Activated naive CD8-positive, alpha-beta T cell treated with anti-CD3 and anti-CD28 coated beads, Interleukin-2, amount 50 U/mL, for 16 hours (primary cell): ENCODE results near the gene SH3PXD2A.

Experiments used
- DNase-seq: peaks from one replicate; pipeline ENCODE4 v3.0.0-alpha.2; 2020; ENCODE audit warnings: low read depth, low spot score

SH3PXD2A gene

DNA sequence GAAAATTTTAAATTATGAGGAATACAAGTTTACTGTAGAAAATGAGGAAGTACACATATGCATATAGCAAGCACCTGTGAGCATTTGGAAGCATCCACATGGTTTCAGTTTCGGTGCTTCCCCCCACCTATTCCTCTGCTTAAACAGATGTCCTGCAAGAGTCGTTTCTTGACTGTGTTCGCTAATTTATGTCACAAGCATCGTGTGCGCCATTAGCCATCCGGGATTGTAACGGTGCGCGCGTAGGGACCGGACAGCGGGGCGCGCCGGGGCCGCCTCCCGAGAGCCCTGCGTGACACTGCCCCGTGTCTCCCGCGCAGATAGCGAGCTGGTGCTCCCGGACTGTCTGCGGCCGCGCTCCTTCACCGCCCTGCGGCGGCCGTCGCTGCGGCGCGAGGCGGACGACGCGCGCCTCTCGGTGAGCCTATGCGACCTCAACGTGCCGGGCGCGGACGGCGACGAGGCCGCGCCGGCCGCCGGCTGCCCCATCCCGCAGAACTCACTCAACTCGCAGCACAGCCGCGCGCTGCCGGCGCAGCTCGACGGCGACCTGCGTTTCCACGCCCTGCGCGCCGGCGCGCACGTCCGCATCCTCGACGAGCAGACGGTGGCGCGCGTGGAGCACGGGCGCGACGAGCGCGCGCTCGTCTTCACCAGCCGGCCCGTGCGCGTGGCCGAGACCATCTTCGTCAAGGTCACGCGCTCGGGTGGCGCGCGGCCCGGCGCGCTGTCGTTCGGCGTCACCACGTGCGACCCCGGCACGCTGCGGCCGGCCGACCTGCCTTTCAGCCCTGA, 271.0 kb downstream of the SH3PXD2A start:
- DNase-seq, result no peak

DNA sequence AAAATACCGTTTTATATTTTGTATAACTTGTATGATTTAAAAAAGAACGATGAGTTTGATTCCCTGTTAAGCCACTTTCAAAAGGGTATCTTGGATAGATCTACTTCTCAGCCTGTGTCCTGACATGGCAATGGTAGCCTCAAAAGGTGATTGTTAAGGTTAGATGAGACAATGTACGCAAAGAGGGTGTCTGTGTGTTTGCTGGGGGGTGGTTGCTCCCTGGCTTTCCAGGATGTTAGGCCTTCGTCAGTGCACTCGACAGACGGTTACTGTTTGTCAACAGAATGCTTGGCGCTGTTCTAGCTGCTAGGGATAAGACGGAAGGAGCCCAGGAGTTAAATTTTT, 271.5 kb downstream of the SH3PXD2A start:
- DNase-seq, result no peak

DNA sequence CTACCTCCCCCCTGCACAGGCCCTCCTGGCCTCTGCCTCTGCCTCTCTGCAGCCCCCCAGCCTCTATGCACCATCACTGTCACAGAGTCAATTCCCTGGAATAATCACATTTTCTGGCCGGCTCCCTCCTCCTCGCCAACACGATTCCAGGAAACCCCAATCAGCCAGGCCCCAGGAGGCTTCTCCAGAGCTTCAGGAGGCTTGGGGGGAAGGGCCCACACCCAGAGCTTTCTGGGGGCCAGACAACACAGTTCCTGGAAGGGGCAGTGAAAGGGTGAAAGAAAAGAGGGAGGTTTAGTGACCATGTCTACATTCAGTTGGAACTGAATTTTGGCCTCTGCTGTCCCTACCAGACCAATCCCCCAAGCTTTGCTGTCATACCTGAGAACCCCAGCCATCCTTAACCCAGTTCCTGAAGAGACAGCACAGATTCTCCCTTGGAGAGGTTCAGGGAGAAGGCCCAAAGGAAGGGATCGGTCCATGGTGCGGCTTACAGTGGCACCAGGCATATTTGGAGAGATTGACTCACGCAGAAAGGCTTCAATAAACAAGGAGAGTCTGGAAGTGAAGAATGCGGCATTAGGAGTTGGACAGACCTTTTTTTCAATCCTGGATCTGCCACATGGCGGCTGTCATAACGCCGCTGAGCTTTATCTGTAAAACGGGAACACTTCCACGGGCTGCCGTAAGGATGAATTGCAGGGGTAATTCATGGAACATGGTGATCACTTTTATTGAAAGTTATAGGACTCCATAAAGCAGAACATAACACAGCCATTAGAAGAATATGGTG, 272.8 kb downstream of the SH3PXD2A start:
- DNase-seq, result no peak

DNA sequence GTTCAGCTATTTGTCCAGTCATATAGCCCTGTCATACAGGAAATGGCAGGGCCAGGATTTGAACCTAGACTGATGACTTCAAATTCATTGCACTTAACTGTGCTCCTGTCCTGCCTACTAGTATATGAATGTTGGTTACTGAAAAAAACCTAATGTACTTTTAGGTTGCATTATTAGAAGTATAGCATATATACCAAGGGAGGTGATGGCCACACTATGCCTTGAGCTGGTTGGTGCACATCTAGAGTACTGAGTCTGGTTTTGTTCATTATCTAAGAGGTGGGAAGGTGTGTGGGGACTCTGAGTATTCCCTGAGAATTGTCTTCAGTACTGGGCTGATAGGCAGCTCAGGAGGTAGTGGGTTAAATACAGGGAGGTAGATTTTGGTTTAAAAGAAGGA, 273.9 kb downstream of the SH3PXD2A start:
- DNase-seq, result no peak

DNA sequence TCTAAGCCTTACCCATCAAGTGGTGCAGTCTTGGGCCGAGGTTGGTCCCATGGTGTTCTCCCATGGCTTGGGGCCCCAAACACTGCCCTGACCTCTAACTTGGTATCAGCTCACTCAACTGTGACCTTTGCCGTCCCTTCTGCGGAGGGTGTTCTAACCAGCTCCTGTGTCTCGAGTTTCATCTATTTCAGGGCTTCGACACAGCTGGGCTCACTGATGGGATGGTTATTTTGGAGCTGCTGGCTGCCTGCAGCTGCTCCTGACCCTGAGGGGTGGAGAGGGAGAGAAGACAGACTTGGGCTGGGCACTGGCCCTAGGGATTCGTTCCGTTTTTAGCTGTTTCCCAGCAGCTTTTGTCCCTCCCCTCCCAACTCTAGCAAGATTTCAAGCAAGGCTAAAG, 274.9 kb downstream of the SH3PXD2A start:
- no peak for DNase-seq

DNA sequence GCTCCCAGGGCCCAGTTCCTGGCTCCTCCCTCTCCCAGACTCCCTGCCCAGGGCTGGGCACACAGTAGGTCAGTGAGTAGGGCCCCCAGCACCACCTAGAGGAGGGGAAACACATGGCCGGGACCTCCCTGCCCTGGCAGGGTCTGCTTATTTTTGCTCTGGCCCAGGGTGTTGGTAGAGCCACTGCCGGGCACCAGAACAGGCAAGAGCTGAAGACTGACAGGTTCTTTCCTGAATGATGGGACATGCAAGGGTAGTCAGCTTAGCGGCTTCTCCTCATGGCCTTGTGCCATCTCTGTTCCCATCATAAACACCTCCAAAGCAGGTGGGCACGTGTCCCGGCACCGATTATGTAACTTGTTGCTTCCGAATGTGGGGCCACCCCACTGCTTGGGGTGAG, 275.4 kb downstream of the SH3PXD2A start:
- DNase-seq, result no peak

DNA sequence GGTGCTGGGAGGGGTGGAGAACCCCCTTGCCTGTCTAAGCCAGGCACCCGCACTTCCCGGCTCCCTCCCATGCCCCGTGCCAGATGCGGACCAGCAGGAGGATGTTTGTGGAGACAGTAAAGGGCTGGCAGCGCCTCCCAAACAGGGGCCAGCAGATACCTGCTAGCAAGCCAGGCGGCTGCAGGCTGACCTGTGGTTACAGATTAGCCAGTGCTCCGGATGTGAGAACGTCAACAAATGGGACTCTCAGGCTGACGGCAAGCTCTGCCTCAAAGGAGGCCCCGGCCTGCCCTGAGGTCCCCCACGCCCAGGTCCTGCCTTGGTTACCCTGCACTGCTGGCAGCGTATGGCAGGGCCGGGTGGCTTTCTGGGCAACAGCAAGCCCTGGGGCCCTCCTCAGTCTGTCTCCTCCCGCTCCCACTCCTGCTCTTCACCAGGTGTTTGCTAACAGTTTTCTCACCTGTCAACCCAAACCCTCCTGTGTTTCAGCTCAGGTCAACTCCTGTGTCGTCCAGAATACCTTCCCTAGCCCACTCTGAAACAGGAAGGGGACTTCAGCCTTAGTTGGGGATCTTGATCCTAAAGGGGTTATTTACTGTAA, 276.5 kb downstream of the SH3PXD2A start:
- DNase-seq, result no peak

DNA sequence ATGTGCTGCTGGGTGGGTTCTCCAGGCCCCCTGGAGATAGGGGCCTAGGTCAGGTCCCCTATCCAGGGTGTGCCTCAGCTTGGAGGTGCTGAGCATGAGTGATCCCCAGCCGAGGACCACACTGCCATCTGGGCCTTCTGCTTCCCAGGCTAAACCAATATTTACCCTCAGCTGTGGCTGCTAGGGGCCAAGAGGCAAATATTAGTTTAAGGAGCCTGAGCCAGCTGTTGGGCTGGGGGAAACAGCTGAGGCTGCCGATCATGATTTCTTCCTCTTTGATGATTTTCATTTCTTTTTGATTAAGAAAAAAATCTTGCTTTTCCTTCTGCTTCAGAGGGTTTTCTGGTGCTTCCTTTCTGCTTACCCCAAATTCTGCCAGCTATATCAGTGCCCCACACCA, 278.5 kb downstream of the SH3PXD2A start:
- DNase-seq, result no peak

DNA sequence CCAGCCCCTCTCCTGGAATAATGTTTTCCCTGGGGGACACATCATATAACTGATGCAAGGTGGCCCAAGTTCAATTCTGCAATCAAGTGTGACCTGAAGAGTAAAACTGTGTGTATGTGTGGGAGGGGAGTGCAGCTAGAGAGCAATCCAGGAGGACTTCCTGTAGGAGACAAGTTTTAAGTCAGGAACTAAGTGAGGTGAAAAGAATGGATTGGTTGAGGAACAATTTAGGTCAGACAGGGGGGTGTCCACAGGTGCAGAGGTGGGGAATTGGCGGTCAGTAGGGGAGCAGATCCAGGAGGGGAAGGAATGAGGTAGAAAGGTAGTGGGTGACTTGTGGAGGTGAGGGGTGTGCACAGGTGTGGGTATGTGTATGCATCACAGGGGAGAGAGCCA, 279.3 kb downstream of the SH3PXD2A start:
- no peak for DNase-seq

DNA sequence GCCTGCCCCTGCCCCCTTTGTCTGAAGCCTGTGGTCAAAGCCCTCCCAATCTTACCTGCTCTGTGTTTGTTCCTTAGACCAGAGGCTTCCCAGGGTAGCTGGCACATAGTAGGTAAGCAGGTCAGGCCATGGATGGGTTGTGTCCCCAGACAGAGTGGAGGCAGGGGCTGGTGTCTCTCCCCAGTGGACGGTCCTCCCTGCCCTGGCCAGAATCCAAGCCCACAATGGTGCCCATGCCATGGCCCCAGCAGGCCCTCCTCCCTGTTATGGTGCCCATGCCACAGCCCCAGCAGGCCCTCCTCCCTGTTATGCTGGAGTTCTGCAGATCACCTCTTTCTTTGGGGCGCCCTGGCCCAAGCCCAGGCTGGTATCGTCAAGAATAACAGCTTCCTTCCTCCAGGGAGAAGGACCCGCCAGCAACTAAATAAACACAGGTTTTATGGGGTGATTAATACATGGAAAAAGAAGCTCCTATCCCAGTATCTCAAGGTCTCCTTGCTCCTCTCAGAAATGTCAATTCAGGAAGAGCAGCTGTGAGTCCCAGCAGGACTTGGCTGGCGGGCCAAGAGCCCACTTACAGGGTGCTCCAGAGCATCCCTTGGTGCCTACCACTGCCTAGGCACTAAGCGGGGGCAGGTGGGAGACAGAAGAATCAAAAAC, 279.8 kb downstream of the SH3PXD2A start:
- DNase-seq, result no peak

DNA sequence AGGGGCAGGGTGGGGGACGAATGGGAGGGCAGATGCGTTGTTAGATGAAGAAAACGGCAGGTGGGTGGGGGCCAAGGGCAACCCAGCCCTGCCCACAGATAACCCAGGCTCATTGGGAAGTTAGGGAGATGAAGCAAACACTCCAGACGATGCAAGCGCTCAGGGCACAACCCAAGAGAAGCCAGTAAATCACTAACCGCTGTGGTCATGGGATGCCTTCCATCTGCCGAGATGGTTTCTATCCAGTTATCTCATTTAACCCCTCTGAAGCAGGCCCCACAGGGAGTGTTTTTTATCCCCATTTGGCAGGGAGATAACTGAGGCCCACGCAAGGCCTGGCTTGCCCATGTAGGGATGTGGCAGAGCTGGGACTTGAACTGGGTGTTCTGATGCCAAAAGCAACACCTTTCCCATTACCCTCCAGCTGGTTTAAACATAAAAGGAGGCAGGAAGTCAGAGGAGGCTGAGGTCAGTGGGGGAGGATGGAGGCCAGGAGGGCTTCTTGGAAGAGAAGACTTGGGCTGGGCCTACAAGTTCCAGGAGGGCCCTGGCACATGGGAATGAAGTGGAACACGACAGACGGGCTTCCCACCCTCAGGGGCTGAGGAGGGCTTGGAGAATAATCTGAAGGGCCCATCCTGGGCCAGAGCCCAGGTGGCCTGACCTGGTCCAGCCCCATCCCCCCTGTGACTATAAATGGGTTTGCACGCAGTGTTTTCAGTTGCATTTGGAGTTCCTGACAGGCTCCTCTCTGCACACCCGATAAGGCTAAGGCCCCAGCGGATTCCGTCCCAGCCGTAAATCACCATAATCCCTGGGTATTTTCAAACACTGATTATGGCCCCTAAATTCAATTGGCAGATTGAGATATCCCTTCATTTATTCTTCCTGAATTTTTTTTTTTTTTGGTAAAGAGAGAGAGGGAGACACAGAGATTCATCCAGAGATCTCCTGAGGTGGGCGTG, 281.0 kb downstream of the SH3PXD2A start:
- DNase-seq, result no peak

DNA sequence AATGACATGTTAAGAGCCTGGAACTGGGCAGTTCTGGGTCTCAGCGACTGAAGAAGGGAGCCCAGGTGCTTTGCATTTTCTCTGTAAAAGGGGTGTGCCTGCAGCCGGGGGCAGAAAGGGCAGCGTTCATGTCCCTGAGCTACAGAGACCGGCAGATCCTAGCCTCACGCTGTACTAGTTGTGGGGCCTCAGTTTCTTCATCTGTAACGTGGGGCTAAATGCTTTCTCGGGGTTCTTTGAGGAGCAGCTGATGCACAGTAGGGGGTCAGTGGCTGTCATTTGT, 282.2 kb downstream of the SH3PXD2A start:
- no peak for DNase-seq

DNA sequence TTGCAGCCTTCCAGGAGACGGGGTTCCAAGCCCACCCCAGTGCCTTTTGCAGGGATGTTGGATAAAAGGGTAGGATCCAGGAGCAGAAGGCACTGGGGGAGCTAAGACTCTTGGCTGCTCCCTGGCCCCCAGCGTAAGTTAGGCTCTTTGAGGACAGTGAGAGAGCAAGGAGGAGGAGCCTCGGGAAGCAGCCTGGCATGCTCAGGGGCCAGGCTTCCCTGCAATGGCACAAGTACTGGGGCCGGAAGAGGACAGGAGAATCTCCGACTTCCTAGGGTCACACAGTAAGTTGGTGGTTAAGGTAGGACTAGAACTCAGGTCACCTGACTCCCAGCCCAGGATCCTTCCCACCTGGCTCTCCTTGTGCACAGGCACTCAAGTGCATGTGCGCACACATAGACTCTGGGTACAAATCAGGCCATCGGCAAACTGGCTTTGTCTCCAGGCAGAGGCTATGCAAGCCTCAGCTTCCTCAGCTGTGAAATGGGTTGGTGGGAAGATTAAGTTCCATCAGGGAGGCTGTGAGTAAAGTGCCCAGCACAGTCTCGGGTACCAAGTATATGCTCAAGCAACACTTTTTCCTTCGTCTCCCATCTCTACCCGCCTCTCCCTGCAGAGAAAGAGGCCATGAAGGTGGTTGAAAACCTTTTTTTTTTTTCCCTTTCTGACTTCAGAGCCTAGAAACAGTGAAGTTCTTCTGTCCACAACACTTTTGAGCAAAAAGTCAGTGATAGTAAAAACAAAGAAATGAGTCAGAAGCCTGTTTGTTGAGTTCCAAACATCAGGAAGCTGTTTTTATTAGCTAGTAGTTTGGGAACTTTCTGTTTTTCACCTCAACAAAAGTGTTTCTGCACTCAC, 282.8 kb downstream of the SH3PXD2A start:
- DNase-seq, result no peak

DNA sequence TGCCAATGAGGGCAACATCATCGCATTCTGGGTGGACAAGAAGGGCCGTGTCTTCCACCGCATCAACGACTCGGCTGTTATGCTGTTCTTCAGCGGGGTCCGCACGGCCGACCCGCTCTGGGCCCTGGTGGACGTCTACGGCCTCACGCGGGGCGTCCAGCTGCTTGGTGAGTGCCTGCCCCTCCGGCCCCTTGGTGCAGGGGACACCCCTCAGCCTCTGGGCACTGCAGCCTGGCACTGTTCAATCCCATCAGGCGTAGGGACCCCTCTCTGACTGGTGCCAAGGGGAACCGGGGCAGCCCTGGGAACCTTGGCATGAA, 283.8 kb downstream of the SH3PXD2A start:
- no peak for DNase-seq

DNA sequence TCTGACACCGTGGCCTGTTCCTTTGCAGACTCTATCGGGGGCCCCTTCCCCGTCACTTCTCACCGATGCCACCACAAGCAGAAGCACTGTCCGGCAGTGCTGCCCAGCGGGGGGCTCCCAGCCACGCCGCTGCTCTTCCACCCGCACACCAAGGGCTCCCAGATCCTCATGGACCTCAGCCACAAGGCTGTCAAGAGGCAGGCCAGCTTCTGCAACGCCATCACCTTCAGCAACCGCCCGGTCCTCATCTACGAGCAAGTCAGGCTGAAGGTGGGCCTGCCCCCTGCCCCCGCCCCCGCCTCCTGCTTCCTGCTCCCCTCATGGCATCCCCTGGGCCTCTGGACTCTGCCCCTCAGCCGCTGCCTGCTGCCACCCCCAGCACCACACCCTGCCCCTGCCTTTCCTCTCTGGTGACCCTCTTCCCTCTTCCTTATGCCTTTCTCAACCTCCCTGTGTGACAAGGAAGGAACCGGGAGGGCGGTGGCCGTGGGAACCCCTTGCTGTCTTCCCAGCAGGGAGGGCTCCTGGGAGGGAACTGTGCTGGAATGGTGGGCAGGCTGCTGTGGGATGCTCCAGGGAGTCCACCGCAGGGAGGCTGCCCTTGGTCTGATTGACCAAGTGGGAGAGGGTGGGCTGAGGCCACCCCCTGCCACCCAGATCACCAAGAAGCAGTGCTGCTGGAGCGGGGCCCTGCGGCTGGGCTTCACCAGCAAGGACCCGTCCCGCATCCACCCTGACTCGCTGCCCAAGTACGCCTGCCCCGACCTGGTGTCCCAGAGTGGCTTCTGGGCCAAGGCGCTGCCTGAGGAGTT, 284.3 kb downstream of the SH3PXD2A start:
- DNase-seq, result no peak

DNA sequence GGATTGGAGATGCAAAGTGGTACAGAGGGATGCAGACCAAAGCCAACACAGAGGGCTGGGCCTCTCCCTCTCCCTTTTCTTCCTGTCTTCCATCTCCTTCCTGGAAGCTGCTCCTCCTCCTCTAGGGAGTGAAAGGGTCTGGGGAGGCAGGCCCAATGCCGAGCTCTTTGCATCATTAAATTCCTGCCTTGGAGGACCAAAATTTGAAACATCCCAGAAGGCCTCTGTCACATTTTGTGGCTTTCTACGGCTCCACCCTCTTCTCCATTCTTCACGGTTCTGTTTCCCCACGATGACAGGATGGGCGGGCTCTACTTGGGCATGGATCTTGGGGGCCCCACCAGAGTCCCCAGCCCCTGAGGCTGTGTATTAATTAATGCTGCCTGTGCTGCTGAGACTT, 285.5 kb downstream of the SH3PXD2A start:
- no peak for DNase-seq

DNA sequence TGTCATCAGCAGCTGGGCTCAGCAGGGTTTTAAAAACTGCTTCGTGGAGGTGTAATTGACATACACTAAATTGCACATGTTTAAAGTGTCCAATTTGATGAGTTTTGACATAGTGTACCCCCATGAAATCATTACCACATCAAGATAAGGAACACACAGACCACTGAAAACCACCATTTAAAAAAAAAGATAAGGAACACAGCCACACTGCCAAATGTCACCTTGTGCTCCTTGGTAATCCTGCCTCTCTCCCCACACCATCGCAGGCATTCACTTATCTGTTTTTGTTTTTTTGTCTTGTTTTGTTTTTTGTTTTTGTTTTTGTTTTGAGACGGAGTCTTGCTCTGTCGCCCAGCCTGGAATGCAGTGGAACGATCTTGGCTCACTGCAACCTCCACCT, 286.9 kb downstream of the SH3PXD2A start:
- no peak for DNase-seq

DNA sequence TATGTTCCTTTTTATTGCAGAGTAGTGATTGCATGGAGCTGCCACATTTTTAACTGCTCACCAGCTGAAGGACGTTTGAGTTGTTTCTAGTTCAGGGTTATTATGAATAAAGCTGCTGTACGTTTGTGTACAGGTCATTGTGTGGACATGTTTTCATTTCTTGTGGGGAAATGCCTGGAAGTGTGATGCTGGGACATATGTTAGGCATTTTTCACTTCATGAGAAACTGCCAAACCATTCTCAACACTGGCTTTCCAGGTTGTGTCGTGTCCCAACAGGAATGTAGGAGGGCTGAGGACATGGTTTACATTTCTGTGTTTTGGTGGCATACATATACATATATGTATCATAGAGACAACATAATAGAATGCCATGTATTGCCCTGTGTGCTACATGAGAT, 288.8 kb downstream of the SH3PXD2A start:
- no peak for DNase-seq

DNA sequence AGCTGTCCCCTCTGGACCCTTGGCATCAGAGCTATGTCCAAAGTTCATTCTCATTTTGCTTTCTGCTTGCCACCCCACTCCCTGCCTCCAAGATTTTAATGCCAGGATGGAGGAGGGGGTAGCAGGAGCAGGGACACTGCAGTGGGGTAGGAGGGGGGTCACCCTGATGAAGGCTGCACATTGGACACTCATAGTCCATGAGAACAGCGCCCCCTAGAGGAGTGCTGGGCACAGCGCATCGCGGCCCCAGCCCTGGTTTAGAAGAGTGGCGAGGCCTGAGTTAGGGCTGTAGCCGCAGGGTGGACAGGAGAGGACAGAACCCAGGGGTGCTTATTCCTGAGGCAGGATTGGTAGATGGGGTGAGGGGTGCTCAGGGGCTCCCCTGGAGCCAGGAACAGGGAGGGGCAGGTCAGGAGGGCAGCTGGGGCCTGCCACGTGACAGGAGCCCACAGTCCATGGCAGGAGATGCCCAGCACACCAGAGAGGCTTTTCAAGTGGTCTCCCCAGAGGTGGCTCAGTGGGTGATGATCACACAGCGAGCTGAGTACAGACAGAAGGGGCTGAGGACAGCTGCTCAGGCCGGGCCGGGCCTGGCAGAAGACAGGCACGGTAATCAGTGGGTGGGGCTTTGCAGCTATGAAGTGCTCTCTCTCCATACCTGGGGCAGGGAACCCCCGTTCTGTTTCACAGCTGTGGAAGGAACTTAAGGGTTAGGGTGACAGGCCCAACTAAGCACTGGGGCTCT, 290.4 kb downstream of the SH3PXD2A start:
- no peak for DNase-seq
